GM10248 (cell line): ENCODE measurements around the gene NRM.
"Not testable (repeated sequence)": the region's sequence is repeated elsewhere in the genome, so short reads cannot be mapped to it uniquely, and the experiment has no call there.

Experiments used
- CTCF ChIA-PET: fragments of 300-600 bp; sonication (Branson Sonifier 250); formaldehyde crosslinking; extraction: SDS; loops from one replicate; lab custom pipeline; 2021; ENCODE audit warnings: antibody characterized with exemption; lab: Yijun Ruan, JAX
- POLR2A ChIA-PET: fragments of 350-650 bp; sonication (Branson Sonifier 250); formaldehyde crosslinking; extraction: SDS; loops from one replicate; lab custom pipeline; 2020; ENCODE audit warnings: antibody characterized with exemption; lab: Yijun Ruan, JAX
- DNase-seq: peaks from one replicate; pipeline ENCODE4 v3.0.0; 2012; ENCODE audit errors: extremely low spot score
- TF ChIP-seq, protein P1 (sequence below): IDR thresholded peaks from 2 replicates; pipeline ENCODE4 v1.5.1; 2012; ENCODE audit warnings: mild to moderate bottlenecking, low read depth; ENCODE audit errors: extremely low read depth, missing control alignments, control extremely low read depth

Gene NRM

DNA sequence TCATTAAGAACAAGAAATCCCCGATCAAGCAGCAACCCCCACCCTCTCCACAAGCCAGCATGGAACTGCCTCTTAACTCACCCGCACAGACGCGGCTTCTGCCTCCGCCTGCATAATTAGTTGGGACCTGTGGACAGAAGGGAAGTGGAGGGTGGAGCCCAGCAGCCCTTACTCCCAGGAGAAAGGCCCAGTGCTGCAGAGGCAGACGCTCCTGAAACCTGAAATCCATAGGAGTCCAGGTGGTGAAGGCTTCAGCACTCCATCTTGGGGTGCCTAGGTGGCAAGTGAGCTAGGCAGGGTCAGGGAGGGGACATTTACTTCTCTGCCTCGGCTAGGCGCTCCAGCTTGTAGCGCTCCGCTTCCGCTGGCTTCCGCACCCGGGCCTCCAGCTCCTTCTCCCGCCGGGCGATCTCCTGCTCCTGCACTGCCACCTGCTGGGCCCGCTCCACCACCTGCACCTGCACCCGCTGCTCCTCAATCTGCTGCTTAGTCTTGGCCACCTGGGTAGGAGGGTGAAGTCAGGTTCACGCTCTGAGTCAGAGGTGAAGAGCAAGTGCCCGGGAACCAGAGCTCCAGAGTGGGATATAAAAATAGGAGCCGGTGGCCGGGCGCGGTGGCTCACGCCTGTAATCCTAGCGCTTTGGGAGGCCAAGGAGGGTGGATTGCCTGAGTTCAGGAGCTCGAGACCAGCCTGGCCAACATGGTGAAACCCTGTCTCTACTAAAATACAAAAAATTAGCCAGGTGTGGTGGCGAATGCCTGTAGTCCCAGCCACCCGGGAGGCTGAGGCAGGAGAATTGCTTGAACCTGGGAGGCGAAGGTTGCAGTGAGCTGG, 40.0 kb upstream of the NRM start:
- TF ChIP-seq, protein P1, sequence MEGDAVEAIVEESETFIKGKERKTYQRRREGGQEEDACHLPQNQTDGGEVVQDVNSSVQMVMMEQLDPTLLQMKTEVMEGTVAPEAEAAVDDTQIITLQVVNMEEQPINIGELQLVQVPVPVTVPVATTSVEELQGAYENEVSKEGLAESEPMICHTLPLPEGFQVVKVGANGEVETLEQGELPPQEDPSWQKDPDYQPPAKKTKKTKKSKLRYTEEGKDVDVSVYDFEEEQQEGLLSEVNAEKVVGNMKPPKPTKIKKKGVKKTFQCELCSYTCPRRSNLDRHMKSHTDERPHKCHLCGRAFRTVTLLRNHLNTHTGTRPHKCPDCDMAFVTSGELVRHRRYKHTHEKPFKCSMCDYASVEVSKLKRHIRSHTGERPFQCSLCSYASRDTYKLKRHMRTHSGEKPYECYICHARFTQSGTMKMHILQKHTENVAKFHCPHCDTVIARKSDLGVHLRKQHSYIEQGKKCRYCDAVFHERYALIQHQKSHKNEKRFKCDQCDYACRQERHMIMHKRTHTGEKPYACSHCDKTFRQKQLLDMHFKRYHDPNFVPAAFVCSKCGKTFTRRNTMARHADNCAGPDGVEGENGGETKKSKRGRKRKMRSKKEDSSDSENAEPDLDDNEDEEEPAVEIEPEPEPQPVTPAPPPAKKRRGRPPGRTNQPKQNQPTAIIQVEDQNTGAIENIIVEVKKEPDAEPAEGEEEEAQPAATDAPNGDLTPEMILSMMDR: peak; percentile 98
- CTCF ChIA-PET: interaction anchor here (0.6 to 30.8 kb wide), 61 partner anchors 8 to 349 kb away, joined by 3 to 776 read pairs (median 5); partner anchors contain the start of genes ATAT1, C6orf136, DDR1 and DHX16
- POLR2A ChIA-PET: interaction anchor here (0.6 to 1.1 kb wide), 4 partner anchors 11 to 123 kb away, joined by 3 to 6 read pairs (median 4); no protein-coding TSS in a partner anchor
- DNase-seq: peak; percentile 78

DNA sequence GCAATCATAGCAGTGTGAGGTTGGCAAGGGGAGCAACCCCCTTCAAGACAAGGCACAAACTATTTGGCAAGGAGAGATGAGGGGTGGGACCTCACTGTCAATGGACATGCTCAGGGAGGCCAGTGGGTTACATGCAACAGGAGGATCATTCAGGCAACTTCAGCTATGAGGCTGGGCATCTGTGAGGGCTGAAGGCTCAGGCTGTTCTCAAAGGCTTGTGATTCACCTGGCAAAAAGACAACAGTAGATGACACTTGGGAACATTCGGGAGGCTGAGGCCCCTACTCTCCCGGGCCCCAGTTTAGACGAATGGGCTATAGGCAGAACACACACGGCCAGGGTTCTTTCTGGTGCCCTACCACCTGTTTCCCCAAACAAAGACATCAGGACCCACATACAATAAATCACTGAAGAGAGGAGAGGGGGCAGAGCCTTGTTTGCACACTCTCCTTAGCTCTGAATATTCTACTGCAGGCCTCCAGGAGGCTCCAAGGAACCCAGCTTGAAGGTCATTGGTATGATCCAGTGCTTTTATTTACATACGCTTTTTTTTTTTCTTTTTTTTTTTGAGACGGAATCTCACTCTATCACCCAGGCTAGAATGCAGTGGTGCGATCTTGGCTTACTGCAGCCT, 37.3 kb upstream of the NRM start:
- ChIA-PET CTCF (interaction anchor here (1.5 to 30.8 kb wide), 3 partner anchors 8 to 245 kb away, joined by 4 to 776 read pairs (median 21); partner anchors contain the start of gene DHX16), POLR2A (no interaction called here)
- TF ChIP-seq, protein P1: no peak
- DNase-seq: no peak

DNA sequence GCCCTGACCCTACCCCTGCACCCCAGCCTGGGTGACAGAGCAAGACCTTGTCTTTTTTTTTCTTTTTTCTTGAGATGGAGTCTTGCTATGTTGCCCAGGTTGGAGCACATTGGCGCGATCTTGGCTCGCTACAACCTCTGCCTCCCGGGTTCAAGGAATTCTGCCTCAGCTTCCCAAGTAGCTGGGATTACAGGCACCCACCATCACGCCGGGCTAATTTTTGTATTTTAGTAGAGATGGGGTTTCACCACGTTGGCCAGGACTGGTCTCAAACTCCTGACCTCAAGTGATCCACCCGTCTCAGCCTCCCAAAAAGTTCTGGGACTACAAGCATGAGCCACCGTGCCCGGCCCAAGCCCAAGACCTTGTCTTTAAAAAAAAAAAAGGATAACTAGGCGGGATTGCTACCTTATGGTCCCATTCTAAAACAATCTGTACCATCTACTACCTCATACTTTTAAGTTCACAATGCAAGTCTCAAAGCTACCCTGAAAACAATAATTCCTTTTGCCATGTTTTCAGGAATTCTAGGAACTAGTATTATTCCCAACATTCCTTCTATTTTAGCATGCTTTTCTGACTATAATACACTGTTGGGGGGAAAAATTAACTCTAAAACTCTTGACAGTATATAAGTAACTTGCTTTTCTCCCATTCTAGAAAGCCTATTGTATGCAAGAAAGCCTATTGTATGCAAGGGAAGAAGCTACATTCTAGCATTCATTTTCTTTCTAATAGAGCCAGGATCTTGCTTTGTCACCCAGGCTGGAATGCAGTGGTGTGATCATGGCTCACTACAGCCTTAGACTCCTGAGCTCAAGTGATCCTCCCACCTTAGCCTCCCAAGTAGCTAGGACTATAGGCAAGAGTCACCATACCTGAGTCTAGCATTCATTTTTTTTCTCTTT, 36.0 kb upstream of the NRM start:
- ChIA-PET CTCF (interaction anchor here (1.5 to 30.8 kb wide), 2 partner anchors 9 to 50 kb away, joined by 4 to 776 read pairs; partner anchors contain the start of gene DHX16), POLR2A (interaction anchor here (0.6 kb wide), 2 partner anchors 112 to 917 kb away, joined by 4 to 8 read pairs; no protein-coding TSS in a partner anchor)
- DNase-seq: no peak
- TF ChIP-seq, protein P1: no peak

DNA sequence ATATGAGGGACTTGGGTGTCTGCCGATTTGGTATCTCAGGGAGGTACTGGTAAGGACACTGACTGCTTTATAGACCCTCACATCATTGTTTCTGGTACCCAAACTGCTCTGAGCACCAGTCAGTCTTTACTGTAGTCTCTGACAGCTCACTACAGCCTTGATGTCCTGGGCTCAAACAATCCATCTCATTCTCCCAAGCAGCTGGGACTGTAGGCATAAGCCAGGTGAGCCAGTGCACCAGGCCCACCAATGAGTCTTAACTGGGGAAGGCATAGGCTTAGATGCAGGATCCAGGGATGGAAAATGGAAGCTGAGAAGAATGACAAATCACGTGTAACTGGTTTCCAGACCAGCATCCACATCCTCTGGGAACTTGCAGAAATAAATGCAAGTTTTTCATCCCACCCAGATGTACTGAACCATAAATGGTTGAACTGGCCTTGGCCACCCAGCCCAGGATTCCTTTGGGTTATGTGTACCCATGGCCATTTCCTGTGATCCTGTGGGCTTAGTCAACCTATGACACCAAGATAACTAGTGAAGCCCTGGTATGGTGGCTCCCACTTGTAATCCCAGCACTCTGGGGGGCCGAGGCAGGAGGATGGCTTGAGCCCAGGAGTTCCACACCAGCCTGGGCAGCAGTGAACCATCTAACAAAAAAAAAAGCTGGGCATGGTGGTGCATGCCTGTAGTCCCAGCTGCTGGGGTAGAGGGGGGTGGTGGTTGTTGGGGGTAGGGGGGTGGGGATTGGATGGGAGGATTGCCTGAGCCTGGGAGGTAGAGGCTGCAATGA, 35.1 kb upstream of the NRM start:
- ChIA-PET CTCF (interaction anchor here (1.5 to 30.8 kb wide), 3 partner anchors 8 to 49 kb away, joined by 4 to 776 read pairs (median 131); partner anchors contain the start of gene DHX16), POLR2A (interaction anchor here (0.9 kb wide), 1 partner anchor 47 kb away, joined by 4 read pairs; no protein-coding TSS in a partner anchor)
- TF ChIP-seq, protein P1: no peak
- DNase-seq: no peak

DNA sequence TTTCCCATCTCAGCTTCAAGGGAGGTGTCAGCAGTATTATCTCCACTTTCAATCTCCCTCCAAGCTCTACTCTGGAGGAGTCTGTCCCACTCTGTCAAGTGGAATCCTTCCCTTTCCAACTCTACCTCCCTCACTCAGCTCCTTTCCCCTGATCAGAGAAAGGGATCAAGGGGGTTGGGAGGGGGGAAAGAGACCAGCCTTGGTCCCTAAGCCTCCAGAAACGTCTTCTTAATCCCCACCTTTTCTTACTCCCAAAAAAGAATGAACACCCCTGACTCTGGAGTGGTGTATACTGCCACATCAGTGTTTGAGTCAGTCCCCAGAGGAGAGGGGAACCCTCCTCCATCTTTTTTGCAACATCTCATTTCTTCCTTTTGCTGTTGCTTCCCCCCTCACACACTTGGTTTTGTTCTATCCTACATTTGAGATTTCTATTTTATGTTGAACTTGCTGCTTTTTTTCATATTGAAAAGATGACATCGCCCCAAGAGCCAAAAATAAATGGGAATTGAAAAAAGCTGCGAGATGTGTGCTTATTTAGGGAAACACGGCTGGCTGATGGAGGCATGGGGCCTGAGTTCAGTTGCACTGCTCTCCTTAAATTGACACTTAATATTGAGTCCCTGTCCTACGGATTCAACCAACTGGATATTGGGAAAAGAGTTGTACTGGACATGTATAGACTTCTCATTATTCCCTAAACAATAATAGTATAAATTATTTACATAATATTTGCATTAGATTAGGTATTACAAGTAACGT, 34.3 kb upstream of the NRM start:
- CTCF ChIA-PET: interaction anchor here (1.0 to 30.8 kb wide), 4 partner anchors 9 to 154 kb away, joined by 3 to 776 read pairs (median 67); partner anchors contain the start of genes DHX16 and MRPS18B
- no peak for DNase-seq

DNA sequence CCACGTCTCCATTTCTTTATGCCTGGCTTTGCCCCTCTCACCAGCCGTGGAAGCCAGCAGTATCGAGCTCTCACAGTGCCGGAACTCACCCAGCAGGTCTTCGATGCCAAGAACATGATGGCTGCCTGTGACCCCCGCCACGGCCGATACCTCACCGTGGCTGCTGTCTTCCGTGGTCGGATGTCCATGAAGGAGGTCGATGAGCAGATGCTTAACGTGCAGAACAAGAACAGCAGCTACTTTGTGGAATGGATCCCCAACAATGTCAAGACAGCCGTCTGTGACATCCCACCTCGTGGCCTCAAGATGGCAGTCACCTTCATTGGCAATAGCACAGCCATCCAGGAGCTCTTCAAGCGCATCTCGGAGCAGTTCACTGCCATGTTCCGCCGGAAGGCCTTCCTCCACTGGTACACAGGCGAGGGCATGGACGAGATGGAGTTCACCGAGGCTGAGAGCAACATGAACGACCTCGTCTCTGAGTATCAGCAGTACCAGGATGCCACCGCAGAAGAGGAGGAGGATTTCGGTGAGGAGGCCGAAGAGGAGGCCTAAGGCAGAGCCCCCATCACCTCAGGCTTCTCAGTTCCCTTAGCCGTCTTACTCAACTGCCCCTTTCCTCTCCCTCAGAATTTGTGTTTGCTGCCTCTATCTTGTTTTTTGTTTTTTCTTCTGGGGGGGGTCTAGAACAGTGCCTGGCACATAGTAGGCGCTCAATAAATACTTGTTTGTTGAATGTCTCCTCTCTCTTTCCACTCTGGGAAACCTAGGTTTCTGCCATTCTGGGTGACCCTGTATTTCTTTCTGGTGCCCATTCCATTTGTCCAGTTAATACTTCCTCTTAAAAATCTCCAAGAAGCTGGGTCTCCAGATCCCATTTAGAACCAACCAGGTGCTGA, 33.3 kb upstream of the NRM start:
- DNase-seq: not testable (repeated sequence)
- CTCF ChIA-PET: interaction anchor here (1.0 to 30.8 kb wide), 9 partner anchors 10 to 155 kb away, joined by 3 to 776 read pairs (median 14); partner anchors contain the start of genes DHX16, MRPS18B and NRM
- POLR2A ChIA-PET: interaction anchor here (1.2 to 3.8 kb wide), 2 partner anchors 43 to 110 kb away, joined by 3 to 22 read pairs; no protein-coding TSS in a partner anchor

More for the DNA sequence above, 34.3 kb upstream of the NRM start:
- POLR2A ChIA-PET: interaction anchor here (0.9 kb wide), 1 partner anchor 46 kb away, joined by 4 read pairs; no protein-coding TSS in a partner anchor
- TF ChIP-seq, protein P1: no peak
